Sigmoid colon (tissue), 7 donors: Measurements from ENCODE around the gene REG3A. TPM values are rescaled to one million over a fixed set of nuclear protein-coding genes. Genes with fewer than 3 reads are reported as not detected.

Source experiments
- DNase-seq: peaks from one replicate; pipeline ENCODE4 v3.0.0-alpha.2; 2019
- H3K27ac ChIP-seq, 4 donors: fragments of 200-600 bp; sonication (generic); one replicate each; pipeline ENCODE4 v1.5.1; 2016 to 2019; ENCODE audit warnings: mild to moderate bottlenecking in 1 of 4
- H3K27me3 ChIP-seq, 3 donors: fragments of 200-600 bp; sonication (generic); one replicate each; pipeline ENCODE4 v1.5.1; 2019; ENCODE audit warnings: mild to moderate bottlenecking in 1 of 3
- H3K36me3 ChIP-seq, 4 donors: fragments of 200-600 bp; sonication (generic); one replicate each; pipeline ENCODE4 v1.5.1; 2016 to 2019
- H3K4me1 ChIP-seq, 4 donors: fragments of 200-600 bp; sonication (generic); one replicate each; pipeline ENCODE4 v1.5.1; 2017 to 2019
- H3K4me3 ChIP-seq, 4 donors: fragments of 200-600 bp; sonication (generic); one replicate each; pipeline ENCODE4 v1.5.1; 2017 to 2019; ENCODE audit warnings: mild to moderate bottlenecking in 2 of 4, moderate library complexity in 1 of 4
- H3K9me3 ChIP-seq, 4 donors: fragments of 200-600 bp in 3 of 4; sonication (generic) in 3 of 4; one replicate each; pipeline versions ENCODE4 v1.5.1 to v1.6.1; 2013 to 2019
- EP300 ChIP-seq, 4 donors: sonication (generic); formaldehyde crosslinking; IDR thresholded peaks; one replicate each; pipeline ENCODE4 v1.6.1; 2017; ENCODE audit warnings: antibody characterized with exemption in 4 of 4
- POLR2A ChIP-seq, 2 donors: fragments of 450-650 bp; IDR thresholded peaks; one replicate each; pipeline ENCODE4 v1.6.1; 2016; ENCODE audit warnings: antibody characterized with exemption in 2 of 2, mild to moderate bottlenecking in 2 of 2, moderate library complexity in 2 of 2
- POLR2AphosphoS5 ChIP-seq, 4 donors: sonication (generic); formaldehyde crosslinking; IDR thresholded peaks; one replicate each; pipeline ENCODE4 v1.6.1; 2017; ENCODE audit warnings: antibody characterized with exemption in 4 of 4
- WGBS, 2 donors: extraction: QIAGEN DNeasy Blood & Tissue Kit; methylation state at CpG; one replicate each; pipeline ENCODE4 v1.1.7; 2013; 5-methylcytosine and 5-hydroxymethylcytosine counted together
- intact Hi-C: fragments of 100-400 bp; cut with DNase I; formaldehyde crosslinking; loops from one replicate; pipeline ENCODE4 v1.15.1; 2023
- polyA plus RNA-seq, 3 donors: library from polyadenylated mRNA; stranded (reverse); fragments of 200-250 nt; gene quantifications; one replicate each; pipeline ENCODE4 v1.2.3, GENCODE V29; 2013
- total RNA-seq, 4 donors: library from RNA; depleted of rRNA; stranded (reverse); fragments of >200 nt; gene quantifications; one replicate each; pipeline ENCODE4 v1.1.0, GENCODE V29; 2016
- TF ChIP-seq, protein P1 (sequence below), 4 experiments: fragments of 450-650 bp in 3 of 4; fragments of 200-600 bp in 1 of 4; IDR thresholded peaks; one replicate each; pipeline ENCODE4 v1.5.1; 2016 to 2019; ENCODE audit warnings: antibody characterized with exemption in 4 of 4, mild to moderate bottlenecking in 3 of 4, moderate library complexity in 2 of 4
- donor health status: healthy with polysubstance abuse.
- donor health status: Bipolar disorder and iron deficiency.
- donor health status: healthy.

Gene REG3A
- total and polyA plus RNA-seq, 7 donors: 3.2 to 27.7 TPM; not detected in 5

DNA sequence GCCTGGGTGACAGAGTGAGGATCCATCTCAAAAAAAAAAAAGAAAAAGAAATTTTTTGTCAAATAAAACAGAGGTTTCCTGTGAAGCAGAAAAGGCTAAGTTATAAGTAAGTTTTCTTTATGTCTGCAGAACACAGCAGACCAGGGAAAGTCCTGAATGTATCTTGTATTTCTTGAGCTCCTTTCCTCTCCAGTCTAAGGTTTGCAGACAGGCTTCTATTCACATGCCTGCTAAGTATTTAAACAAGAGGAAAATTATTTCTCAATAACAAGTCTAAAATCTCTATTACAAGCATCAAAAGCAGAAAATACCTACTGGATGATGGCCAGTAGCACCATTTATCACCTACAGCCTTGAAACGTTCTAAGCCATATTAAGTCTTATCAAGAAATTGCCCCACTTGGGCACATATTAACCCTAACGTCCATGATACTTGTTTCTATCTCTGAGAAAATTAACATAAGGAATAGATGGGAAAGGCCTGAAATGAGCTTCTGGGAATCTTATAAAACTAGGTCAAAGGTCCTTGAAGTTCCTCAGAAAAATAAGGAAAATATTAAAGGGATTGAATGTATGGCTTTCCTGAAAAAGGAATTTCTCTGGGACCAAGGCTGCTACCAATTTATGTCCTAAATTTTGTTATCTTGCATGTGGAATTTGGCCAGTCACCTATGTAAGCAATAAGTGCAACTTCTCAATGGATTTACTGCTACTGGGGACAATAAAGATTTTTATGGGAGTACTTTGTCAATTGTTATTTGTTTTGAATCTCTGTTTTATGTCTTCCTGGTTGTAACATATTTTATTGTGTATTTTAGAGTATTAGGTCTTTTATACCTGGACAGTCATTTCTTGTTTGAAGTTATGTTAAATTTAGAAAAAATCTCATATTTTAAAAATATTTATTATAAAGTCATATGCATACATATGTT is 42.3 kb downstream of the REG3A start:
- H3K27me3 ChIP-seq: no peaks in the 10 kb centered on the region
- intact Hi-C loops: no loop called here
- WGBS, 2 donors: 15 to 68% methylated on average over 2 of the region's 2 CpGs
- no peak for DNase-seq
- H3K27ac ChIP-seq: no peak overlapping the region
- no peak overlapping the region for H3K4me3 ChIP-seq
- TF ChIP-seq POLR2A (IDR thresholded peaks at IDR 0.05): no peak
- no peak for TF ChIP-seq EP300 (IDR thresholded peaks at IDR 0.05)
- no peak for TF ChIP-seq POLR2AphosphoS5 (IDR thresholded peaks at IDR 0.05)
- TF ChIP-seq, protein P1, sequence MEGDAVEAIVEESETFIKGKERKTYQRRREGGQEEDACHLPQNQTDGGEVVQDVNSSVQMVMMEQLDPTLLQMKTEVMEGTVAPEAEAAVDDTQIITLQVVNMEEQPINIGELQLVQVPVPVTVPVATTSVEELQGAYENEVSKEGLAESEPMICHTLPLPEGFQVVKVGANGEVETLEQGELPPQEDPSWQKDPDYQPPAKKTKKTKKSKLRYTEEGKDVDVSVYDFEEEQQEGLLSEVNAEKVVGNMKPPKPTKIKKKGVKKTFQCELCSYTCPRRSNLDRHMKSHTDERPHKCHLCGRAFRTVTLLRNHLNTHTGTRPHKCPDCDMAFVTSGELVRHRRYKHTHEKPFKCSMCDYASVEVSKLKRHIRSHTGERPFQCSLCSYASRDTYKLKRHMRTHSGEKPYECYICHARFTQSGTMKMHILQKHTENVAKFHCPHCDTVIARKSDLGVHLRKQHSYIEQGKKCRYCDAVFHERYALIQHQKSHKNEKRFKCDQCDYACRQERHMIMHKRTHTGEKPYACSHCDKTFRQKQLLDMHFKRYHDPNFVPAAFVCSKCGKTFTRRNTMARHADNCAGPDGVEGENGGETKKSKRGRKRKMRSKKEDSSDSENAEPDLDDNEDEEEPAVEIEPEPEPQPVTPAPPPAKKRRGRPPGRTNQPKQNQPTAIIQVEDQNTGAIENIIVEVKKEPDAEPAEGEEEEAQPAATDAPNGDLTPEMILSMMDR (IDR thresholded peaks at IDR 0.05): no peak
- no peaks in the 10 kb centered on the region for H3K36me3 ChIP-seq
- H3K4me1 ChIP-seq: no peaks in the 10 kb centered on the region
- H3K9me3 ChIP-seq: no peaks in the 10 kb centered on the region

DNA sequence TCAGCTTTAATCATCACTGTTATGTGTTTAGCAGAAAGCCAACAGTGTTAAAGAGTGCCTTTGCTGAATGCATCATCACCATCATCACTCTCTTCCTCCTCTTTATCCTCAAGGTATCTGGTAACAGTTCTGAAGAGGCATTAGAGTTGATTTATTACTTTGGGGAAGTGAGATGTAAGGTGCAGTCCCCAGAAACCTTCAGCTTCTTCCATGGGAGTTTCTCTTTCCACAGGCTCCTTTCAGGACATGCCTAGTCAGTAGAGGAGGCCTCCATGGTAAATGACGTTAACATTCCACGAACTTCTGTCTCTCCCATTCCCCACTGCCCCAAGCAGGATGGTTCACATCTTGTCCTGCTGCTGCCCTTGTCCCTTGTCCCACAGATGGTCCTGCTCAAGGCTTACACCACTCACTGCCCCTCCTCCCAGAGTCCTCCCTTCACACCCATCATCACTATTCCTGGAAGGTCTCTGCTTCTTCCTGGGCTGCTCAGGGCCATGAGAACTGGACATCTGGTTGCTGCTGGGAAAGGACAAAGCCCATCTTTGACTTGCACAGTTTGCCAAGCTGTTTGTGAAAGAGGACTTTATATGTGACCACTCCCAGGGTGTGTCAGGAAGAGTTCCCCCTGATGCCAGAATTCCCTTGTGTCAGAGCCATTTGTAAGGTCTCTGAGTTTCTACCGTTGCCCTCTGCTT is 44.6 kb downstream of the REG3A start:
- intact Hi-C loops: no loop called here
- Histone ChIP-seq H3K4me3 (no peak overlapping the region), H3K27me3 (no peaks in the 10 kb centered on the region)

DNA sequence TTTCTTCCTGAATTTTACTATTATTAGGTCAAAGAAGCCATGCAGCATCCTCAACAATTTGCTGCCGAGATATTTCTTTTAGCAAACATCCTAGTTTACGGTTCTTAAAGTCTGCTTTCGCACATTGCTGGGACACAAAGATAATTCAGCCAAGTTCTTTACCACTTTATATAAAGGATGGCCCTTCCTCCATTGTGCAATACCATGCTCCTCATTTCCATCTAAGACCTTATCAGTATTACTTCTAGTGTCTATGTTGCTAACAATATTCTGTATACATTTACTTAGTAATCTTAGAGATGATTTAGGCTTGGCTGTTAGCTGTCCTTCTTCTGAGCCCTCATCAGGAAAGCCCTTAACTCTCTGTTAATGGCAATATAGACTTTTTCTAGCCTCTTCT is 47.3 kb downstream of the REG3A start:
- 89 to 97% methylated on average over 3 of the region's 3 CpGs for WGBS, 2 donors
- no peak for DNase-seq
- intact Hi-C loops: no loop called here
- Histone ChIP-seq H3K4me3 (no peak overlapping the region), H3K27me3 (no peaks in the 10 kb centered on the region), H3K9me3 (no peaks in the 10 kb centered on the region), H3K36me3 (no peaks in the 10 kb centered on the region), H3K4me1 (no peaks in the 10 kb centered on the region), H3K27ac (no peak overlapping the region)
- TF ChIP-seq POLR2AphosphoS5 (IDR thresholded peaks at IDR 0.05): no peak
- TF ChIP-seq EP300 (IDR thresholded peaks at IDR 0.05): no peak
- TF ChIP-seq POLR2A (IDR thresholded peaks at IDR 0.05): no peak
- TF ChIP-seq, protein P1 (IDR thresholded peaks at IDR 0.05): no peak

More for the DNA sequence above, 44.6 kb downstream of the REG3A start:
- TF ChIP-seq EP300 (IDR thresholded peaks at IDR 0.05): no peak
- TF ChIP-seq, protein P1 (IDR thresholded peaks at IDR 0.05): no peak
- TF ChIP-seq POLR2A (IDR thresholded peaks at IDR 0.05): no peak
- no peak for TF ChIP-seq POLR2AphosphoS5 (IDR thresholded peaks at IDR 0.05)
- H3K4me1 ChIP-seq: no peaks in the 10 kb centered on the region
- WGBS, 2 donors: 28 to 64% methylated on average over 3 of the region's 3 CpGs
- no peaks in the 10 kb centered on the region for H3K9me3 ChIP-seq
- no peak overlapping the region for H3K27ac ChIP-seq
- DNase-seq: no peak
- no peaks in the 10 kb centered on the region for H3K36me3 ChIP-seq

Other genes starting within 250 kb of the REG3A start
- not detected for gene REG3G, start 134.1 kb downstream of the REG3A start, total RNA-seq
- under 1 TPM in 1 of 3 donors, not detected in 2; 0.12 TPM for gene REG3G, start 134.1 kb downstream of the REG3A start, polyA plus RNA-seq
- gene REG1B, start 71.8 kb downstream of the REG3A start, total RNA-seq: not detected
- gene REG1B, start 71.8 kb downstream of the REG3A start, polyA plus RNA-seq: 100 to 1,000 TPM in 1 of 3 donors, 10 to 100 TPM in 1, not detected in 1; 10.8 to 465 TPM
- not detected for gene REG1A, start 39.3 kb downstream of the REG3A start, total RNA-seq
- gene REG1A, start 39.3 kb downstream of the REG3A start, polyA plus RNA-seq: 1,000 to 10,000 TPM in 1 of 3 donors, 10 to 100 TPM in 2; 10.9 to 1,672 (median 44.4) TPM